OCI-LY3 (cell line): Measurements from ENCODE around the gene MOB1B.

Experiments used
- H2AFZ ChIP-seq: fragments of 200-600, 300-600 bp; shearing (Covaris generic); 2 replicates; pipeline ENCODE4 v1.6.0; 2014; ENCODE audit warnings: antibody characterized with exemption, low read depth, low read length
- H3K27ac ChIP-seq: fragments of 200-600, 300-600 bp; sonication (generic); 2 replicates; pipeline ENCODE4 v1.5.1; 2014; ENCODE audit warnings: mild to moderate bottlenecking, low read length, moderate library complexity, mixed read lengths
- H3K27me3 ChIP-seq: fragments of 200-600, 300-600 bp; sonication (generic); 2 replicates; pipeline ENCODE4 v1.6.1; 2014; ENCODE audit warnings: low read depth, low read length, mixed read lengths
- H3K36me3 ChIP-seq: fragments of 200-600, 300-600 bp; sonication (generic); replicated peaks from 2 replicates; pipeline ENCODE3; 2014; ENCODE audit warnings: low read depth, low read length, mixed read lengths
- H3K4me1 ChIP-seq: fragments of 300-600, 200-600 bp; sonication (generic); 2 replicates; pipeline ENCODE4 v1.6.1; 2014; ENCODE audit warnings: low read length, mixed read lengths
- H3K4me2 ChIP-seq: fragments of 200-600, 300-600 bp; sonication (generic); 2 replicates; pipeline ENCODE4 v1.6.1; 2014; ENCODE audit warnings: low read length, mixed read lengths
- H3K4me3 ChIP-seq: fragments of 300-600, 200-600 bp; sonication (generic); 2 replicates; pipeline ENCODE4 v1.5.1; 2014; ENCODE audit warnings: antibody characterized with exemption, mild to moderate bottlenecking, low read length, moderate library complexity
- H3K79me2 ChIP-seq: fragments of 300-600, 200-600 bp; shearing (Covaris generic); 2 replicates; pipeline ENCODE4 v1.6.1; 2014; ENCODE audit warnings: mild to moderate bottlenecking, low read length, mixed read lengths
- H3K9ac ChIP-seq: fragments of 300-600, 200-600 bp; shearing (Covaris generic); 2 replicates; pipeline ENCODE4 v1.6.0; 2014; ENCODE audit warnings: mild to moderate bottlenecking, low read length, moderate library complexity
- H3K9me3 ChIP-seq: fragments of 200-600, 300-600 bp; shearing (Covaris generic); 2 replicates; pipeline ENCODE4 v1.6.1; 2014; ENCODE audit warnings: low read length, mixed read lengths; ENCODE audit not compliant: insufficient read depth
- H4K20me1 ChIP-seq: fragments of 200-600, 300-600 bp; sonication (generic); 2 replicates; pipeline ENCODE4 v1.6.1; 2016; ENCODE audit warnings: low read length, mixed read lengths; ENCODE audit not compliant: insufficient read depth
- CTCF ChIP-seq: fragments of 200-600, 300-600 bp; sonication (generic); IDR thresholded peaks from 2 replicates; pipeline ENCODE4 v1.5.1; 2014; ENCODE audit warnings: antibody characterized with exemption, low read length, low read depth
- EZH2phosphoT487 ChIP-seq: fragments of 200-600 bp; shearing (Covaris generic); IDR thresholded peaks from 2 replicates; pipeline ENCODE4 v1.6.1; 2018; ENCODE audit warnings: antibody characterized with exemption, mixed run types, low read depth

MOB1B gene

DNA sequence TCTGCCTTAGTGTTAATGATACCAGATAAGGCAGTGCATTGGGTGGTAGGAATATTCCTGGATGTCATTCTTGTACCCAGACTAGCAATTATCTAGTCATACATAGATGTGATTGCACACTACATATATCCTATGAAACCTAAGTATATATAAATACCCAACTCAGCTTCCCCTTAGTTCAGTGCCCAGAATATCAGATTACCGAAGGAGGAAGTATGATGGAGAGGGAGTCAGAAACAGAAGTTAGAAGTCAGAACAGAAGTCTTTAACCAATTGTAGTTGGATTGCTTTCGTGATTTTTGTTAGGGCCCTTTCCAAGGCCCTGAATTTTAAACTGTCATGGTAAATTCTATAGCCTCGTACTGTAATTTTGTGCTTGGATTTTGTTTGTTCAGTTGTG is 42.9 kb downstream of the MOB1B start:
- H3K36me3 ChIP-seq, result no peaks in the 10 kb centered on the region
- 0 out of 2 replicates have a peak overlapping the region, but pooled peaks have one; percentile 19 for H3K4me3 ChIP-seq
- H3K4me2 ChIP-seq, result peak overlapping the region; percentile 51
- H3K27ac ChIP-seq, result peak overlapping the region; percentile 72
- H3K9me3 ChIP-seq, result no peaks in the 10 kb centered on the region
- H4K20me1 ChIP-seq, result peaks cover 23% of the 10 kb centered on the region
- H3K79me2 ChIP-seq, result no peaks in the 10 kb centered on the region; the same call in 1 of the 2 replicates
- H2AFZ ChIP-seq, result no peak overlapping the region
- TF ChIP-seq CTCF, result no peak
- no peak for TF ChIP-seq EZH2phosphoT487
- H3K4me1 ChIP-seq, result peaks cover 68% of the 10 kb centered on the region
- H3K9ac ChIP-seq, result 0 out of 2 replicates have a peak overlapping the region, but pooled peaks have one; percentile 15
- H3K27me3 ChIP-seq, result no peaks in the 10 kb centered on the region

- Histone ChIP-seq H3K27me3 (no peaks in the 10 kb centered on the region), H3K4me3 (peak overlapping the region; percentile 16; the same call in 1 of the 2 replicates), H3K9me3 (no peaks in the 10 kb centered on the region), H2AFZ (no peak overlapping the region), H3K79me2 (no peaks in the 10 kb centered on the region; the same call in 1 of the 2 replicates), H3K4me1 (peaks cover 68% of the 10 kb centered on the region), H4K20me1 (peaks cover 23% of the 10 kb centered on the region), H3K4me2 (peak overlapping the region; percentile 51), H3K36me3 (no peaks in the 10 kb centered on the region), H3K27ac (peak overlapping the region; percentile 72), H3K9ac (0 out of 2 replicates have a peak overlapping the region, but pooled peaks have one; percentile 15)
- TF ChIP-seq CTCF, result no peak
- TF ChIP-seq EZH2phosphoT487, result no peak
Measured at GRCh38 chr4:70945452-70946055, 43.4 kb downstream of the MOB1B start.

DNA sequence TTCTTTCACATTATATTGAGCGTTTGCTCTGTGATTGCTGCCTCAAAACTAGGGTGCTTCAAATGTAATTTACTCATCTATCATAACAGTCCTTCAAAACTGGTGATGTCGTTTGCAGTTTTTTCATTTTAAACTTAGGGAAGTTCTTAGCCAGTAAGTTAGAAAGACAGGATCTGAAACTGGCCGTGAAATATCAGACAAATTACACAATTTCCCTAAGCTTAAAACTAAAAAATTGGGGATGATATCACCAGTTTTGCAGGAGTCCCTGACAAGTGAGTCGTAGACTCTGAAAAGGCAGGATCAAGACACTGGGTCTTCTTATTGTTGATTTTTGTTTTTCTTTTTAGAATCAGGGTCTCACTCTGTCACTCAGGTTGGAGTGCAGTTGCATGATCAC is 44.8 kb downstream of the MOB1B start:
- H3K79me2 ChIP-seq, result no peaks in the 10 kb centered on the region; the same call in 1 of the 2 replicates
- TF ChIP-seq CTCF (no peak), EZH2phosphoT487 (no peak)

GRCh38 chr4:70948665-70949260 is 46.6 kb downstream of the MOB1B start:
- H3K36me3 ChIP-seq, result no peaks in the 10 kb centered on the region
- H3K9ac ChIP-seq, result peak overlapping the region; percentile 3; the same call in 1 of the 2 replicates
- peaks cover 59% of the 10 kb centered on the region for H3K4me1 ChIP-seq
- no peaks in the 10 kb centered on the region; the same call in 1 of the 2 replicates for H3K79me2 ChIP-seq
- no peak overlapping the region for H2AFZ ChIP-seq
- peak overlapping the region; percentile 67 for H3K4me2 ChIP-seq
- H3K27me3 ChIP-seq, result no peaks in the 10 kb centered on the region
- TF ChIP-seq EZH2phosphoT487 (no peak), CTCF (peak; percentile 67)
- H3K9me3 ChIP-seq, result no peaks in the 10 kb centered on the region
- no peak overlapping the region for H3K27ac ChIP-seq
- peaks cover 20% of the 10 kb centered on the region for H4K20me1 ChIP-seq
- H3K4me3 ChIP-seq, result peak overlapping the region; percentile 53

More for the DNA sequence above, 44.8 kb downstream of the MOB1B start:
- Histone ChIP-seq H3K4me1 (peaks cover 68% of the 10 kb centered on the region), H3K4me2 (no peak overlapping the region), H3K36me3 (no peaks in the 10 kb centered on the region), H4K20me1 (peaks cover 23% of the 10 kb centered on the region), H2AFZ (no peak overlapping the region), H3K27ac (no peak overlapping the region), H3K27me3 (no peaks in the 10 kb centered on the region), H3K9me3 (no peaks in the 10 kb centered on the region), H3K9ac (no peak overlapping the region), H3K4me3 (no peak overlapping the region)
